Nephron (organoid): ENCODE measurements around the gene AKR1B1.

Source experiments
- H3K27ac Mint-ChIP-seq, 3 experiments: 2 replicates each; pipeline ENCODE4 v1.8.0; 2020; ENCODE audit warnings: mixed read lengths in 3 of 3, mild to moderate bottlenecking in 2 of 3, moderate library complexity in 1 of 3
- H3K27me3 Mint-ChIP-seq: 2 replicates; pipeline ENCODE4 v1.8.0; 2021; ENCODE audit warnings: low read depth, mild to moderate bottlenecking, moderate library complexity, mixed read lengths
- H3K36me3 Mint-ChIP-seq: 2 replicates; pipeline ENCODE4 v1.8.0; 2020; ENCODE audit warnings: low read depth, mixed read lengths
- H3K4me1 Mint-ChIP-seq: 2 replicates; pipeline ENCODE4 v1.8.0; 2020; ENCODE audit warnings: mixed read lengths
- H3K4me3 Mint-ChIP-seq, 3 experiments: 2 replicates each; pipeline ENCODE4 v1.8.0; 2020; ENCODE audit warnings: mild to moderate bottlenecking in 3 of 3, mixed read lengths in 3 of 3, moderate library complexity in 2 of 3
- H3K9me3 Mint-ChIP-seq: 2 replicates; pipeline ENCODE4 v1.8.0; 2020; ENCODE audit warnings: mixed read lengths
- CTCF ChIP-seq, 3 experiments: fragments of 200-600 bp; sonication (generic); IDR thresholded peaks; one replicate each; pipeline ENCODE4 v1.5.0; 2021; ENCODE audit warnings: antibody characterized with exemption in 3 of 3; ENCODE audit not compliant: unreplicated experiment in 3 of 3

AKR1B1 gene

GRCh38 chr7:134458806-134459698 is at the start of gene AKR1B1:
Gene AKR1B1 (minus strand): TSS chr7:134459100. CDS start chr7:134459062, 38 bp downstream.
- peak within 1 kb of the TSS; percentile 87 to 90 (median 89) for H3K4me3 Mint-ChIP-seq
- peaks cover 14% of the 10 kb centered on the region for H3K36me3 Mint-ChIP-seq
- peak; percentile 55 to 81 (median 76) for TF ChIP-seq CTCF (IDR thresholded peaks at IDR 0.05; ENCODE audit: unreplicated experiment in 3 of 3)
- H3K4me1 Mint-ChIP-seq = peaks cover 26% of the 10 kb centered on the region
- no peaks in the 10 kb centered on the region for H3K27me3 Mint-ChIP-seq
- peak within 1 kb of the TSS; percentile 5 to 79 (median 45) for H3K27ac Mint-ChIP-seq
- peaks cover 2% of the 10 kb centered on the region for H3K9me3 Mint-ChIP-seq

- H3K4me3 Mint-ChIP-seq = no peak overlapping the region
- no peak for TF ChIP-seq CTCF (IDR thresholded peaks at IDR 0.05; ENCODE audit: unreplicated experiment in 3 of 3)
- H3K36me3 Mint-ChIP-seq = no peaks in the 10 kb centered on the region
- H3K4me1 Mint-ChIP-seq = no peaks in the 10 kb centered on the region
- H3K9me3 Mint-ChIP-seq = no peaks in the 10 kb centered on the region
- no peak overlapping the region for H3K27ac Mint-ChIP-seq
- H3K27me3 Mint-ChIP-seq = peaks cover 7% of the 10 kb centered on the region
Measured at GRCh38 chr7:134505856-134506255, 47.0 kb upstream of the AKR1B1 start.

DNA sequence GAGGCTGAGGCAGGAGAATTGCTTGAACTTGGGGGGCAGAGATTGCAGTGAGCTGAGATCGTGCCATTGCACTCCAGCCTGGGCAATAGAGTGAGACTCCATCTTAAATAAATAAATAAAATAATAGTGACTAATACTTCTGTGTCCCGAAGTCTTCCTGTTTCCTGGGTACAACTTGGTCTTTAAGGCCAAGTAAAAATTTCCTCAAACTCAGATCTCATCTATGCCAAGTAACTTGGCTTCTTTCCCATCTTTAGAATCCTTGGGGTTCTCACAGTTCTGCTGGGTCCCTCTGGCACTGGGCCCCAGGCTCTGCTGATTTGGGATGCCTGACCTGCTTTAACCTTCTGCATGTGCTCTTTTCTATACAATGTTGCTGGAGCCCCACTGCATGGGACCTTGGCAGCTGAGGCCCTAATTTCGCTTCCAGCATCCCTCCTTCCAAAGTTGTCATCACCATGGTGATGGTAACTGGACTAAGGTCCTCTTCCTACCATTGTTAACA is 45.8 kb upstream of the AKR1B1 start:
- H3K27ac Mint-ChIP-seq = no peak overlapping the region
- H3K36me3 Mint-ChIP-seq = no peaks in the 10 kb centered on the region
- H3K4me1 Mint-ChIP-seq = no peaks in the 10 kb centered on the region
- no peak overlapping the region for H3K4me3 Mint-ChIP-seq
- no peaks in the 10 kb centered on the region for H3K9me3 Mint-ChIP-seq
- no peak for TF ChIP-seq CTCF (IDR thresholded peaks at IDR 0.05; ENCODE audit: unreplicated experiment in 3 of 3)
- peaks cover 7% of the 10 kb centered on the region for H3K27me3 Mint-ChIP-seq

- Mint-ChIP-seq H3K4me3 (no peak overlapping the region), H3K27me3 (peaks cover 10% of the 10 kb centered on the region), H3K9me3 (no peaks in the 10 kb centered on the region), H3K27ac (no peak overlapping the region), H3K36me3 (no peaks in the 10 kb centered on the region), H3K4me1 (no peaks in the 10 kb centered on the region)
- TF ChIP-seq CTCF (IDR thresholded peaks at IDR 0.05; ENCODE audit: unreplicated experiment in 3 of 3) = no peak
Measured at GRCh38 chr7:134502463-134503371, 43.8 kb upstream of the AKR1B1 start.

GRCh38 chr7:134500982-134501381 is 42.1 kb upstream of the AKR1B1 start:
- no peaks in the 10 kb centered on the region for H3K36me3 Mint-ChIP-seq
- H3K27ac Mint-ChIP-seq = no peak overlapping the region
- H3K4me1 Mint-ChIP-seq = no peaks in the 10 kb centered on the region
- peaks cover 15% of the 10 kb centered on the region for H3K27me3 Mint-ChIP-seq
- no peaks in the 10 kb centered on the region for H3K9me3 Mint-ChIP-seq
- H3K4me3 Mint-ChIP-seq = no peak overlapping the region
- no peak for TF ChIP-seq CTCF (IDR thresholded peaks at IDR 0.05; ENCODE audit: unreplicated experiment in 3 of 3)
